HepG2 (cell line): ENCODE data around the gene GMEB1. TPM values are rescaled to one million over a fixed set of nuclear protein-coding genes. Genes with fewer than 3 reads are reported as not detected.
A peak's percentile ranks its signal among the peaks of the same experiment; 100 is the strongest.

Experiments used
- ARNTL ChIP-seq: sonication (generic); formaldehyde crosslinking; IDR thresholded peaks from 2 replicates; pipeline ENCODE4 v1.4.0; 2020; ENCODE audit warnings: mild to moderate bottlenecking, missing genetic modification reagents
- CHD4 ChIP-seq: fragments of 200-600 bp; sonication (generic); IDR thresholded peaks from 2 replicates; pipeline ENCODE4 v1.7.0; 2017; ENCODE audit warnings: mild to moderate bottlenecking, low read length, borderline replicate concordance
- FOXC1 ChIP-seq: sonication (generic); formaldehyde crosslinking; IDR thresholded peaks from 2 replicates; pipeline ENCODE4 v1.8.0; 2022; ENCODE audit warnings: mild to moderate bottlenecking, missing genetic modification reagents, borderline replicate concordance
- IRF2 ChIP-seq: IDR thresholded peaks from 2 replicates; pipeline ENCODE4 v1.6.1; 2018; ENCODE audit warnings: missing genetic modification reagents, missing compliant biosample characterization
- MXD4 ChIP-seq: IDR thresholded peaks from 2 replicates; pipeline ENCODE4 v1.6.1; 2016; ENCODE audit warnings: mild to moderate bottlenecking, missing biosample characterization, missing genetic modification reagents
- NFIB ChIP-seq: sonication (generic); formaldehyde crosslinking; IDR thresholded peaks from 2 replicates; pipeline ENCODE4 v1.9.0; 2021; ENCODE audit warnings: missing genetic modification reagents, mild to moderate bottlenecking, borderline replicate concordance
- NR0B2 ChIP-seq: sonication (generic); formaldehyde crosslinking; IDR thresholded peaks from 2 replicates; pipeline ENCODE4 v1.4.0; 2020; ENCODE audit warnings: mild to moderate bottlenecking, missing genetic modification reagents
- PPARG ChIP-seq: conservative IDR thresholded peaks from 2 replicates; pipeline ENCODE4 v1.6.1; 2016; ENCODE audit warnings: missing biosample characterization, missing genetic modification reagents
- ZNF20 ChIP-seq: sonication (generic); formaldehyde crosslinking; IDR thresholded peaks from 2 replicates; pipeline ENCODE4 v1.4.0; 2020; ENCODE audit warnings: mild to moderate bottlenecking, moderate library complexity, missing genetic modification reagents
- polyA plus RNA-seq, 8 experiments: library from polyadenylated mRNA; depleted of rRNA in 3 of 8; stranded (reverse) in 7 of 8; unstranded in 1 of 8; fragments of >200 nt; fragmentation: Illumina TruSeq in 4 of 8; extraction: Trizol in 4 of 8; gene quantifications; 2 replicates each; pipeline versions ENCODE4 v1.2.1 to v1.2.3, GENCODE V29; 2011 to 2016; ENCODE audit warnings: low read depth in 4 of 8, missing spikeins in 1 of 8, mixed read lengths in 1 of 8; ENCODE audit not compliant: insufficient read depth in 1 of 8
- total RNA-seq, 5 experiments: library from RNA; depleted of rRNA; stranded (reverse); fragments of >200 nt; fragmentation: Illumina TruSeq; extraction: Trizol; gene quantifications; 2 replicates each; pipeline ENCODE4 v1.2.3, GENCODE V29; 2016; ENCODE audit warnings: low read depth in 1 of 5
- TF ChIP-seq, protein P1 (sequence below): sonication (generic); formaldehyde crosslinking; IDR thresholded peaks from 2 replicates; pipeline ENCODE4 v1.9.0; 2021; ENCODE audit warnings: mild to moderate bottlenecking, missing genetic modification reagents
- TF ChIP-seq, protein P2 (sequence below): sonication (generic); formaldehyde crosslinking; IDR thresholded peaks from 2 replicates; pipeline ENCODE4 v1.9.0; 2021; ENCODE audit warnings: missing genetic modification reagents, mild to moderate bottlenecking, borderline replicate concordance
- TF ChIP-seq, protein P3 (sequence below): sonication (generic); formaldehyde crosslinking; IDR thresholded peaks from 2 replicates; pipeline ENCODE4 v1.5.1; 2020; ENCODE audit warnings: mild to moderate bottlenecking, missing genetic modification reagents, borderline replicate concordance
- TF ChIP-seq, protein P4 (sequence below): sonication (generic); formaldehyde crosslinking; IDR thresholded peaks from 2 replicates; pipeline ENCODE4 v1.5.0; 2020; ENCODE audit warnings: mild to moderate bottlenecking, low read depth, missing genetic modification reagents, borderline replicate concordance

The GMEB1 gene
- total and polyA plus RNA-seq, 2 of the 13 experiments (the other 11 are each of a cell fraction or from before 2014, with no cell fraction given), result 3.0 to 6.0 TPM

- TF ChIP-seq, protein P1, sequence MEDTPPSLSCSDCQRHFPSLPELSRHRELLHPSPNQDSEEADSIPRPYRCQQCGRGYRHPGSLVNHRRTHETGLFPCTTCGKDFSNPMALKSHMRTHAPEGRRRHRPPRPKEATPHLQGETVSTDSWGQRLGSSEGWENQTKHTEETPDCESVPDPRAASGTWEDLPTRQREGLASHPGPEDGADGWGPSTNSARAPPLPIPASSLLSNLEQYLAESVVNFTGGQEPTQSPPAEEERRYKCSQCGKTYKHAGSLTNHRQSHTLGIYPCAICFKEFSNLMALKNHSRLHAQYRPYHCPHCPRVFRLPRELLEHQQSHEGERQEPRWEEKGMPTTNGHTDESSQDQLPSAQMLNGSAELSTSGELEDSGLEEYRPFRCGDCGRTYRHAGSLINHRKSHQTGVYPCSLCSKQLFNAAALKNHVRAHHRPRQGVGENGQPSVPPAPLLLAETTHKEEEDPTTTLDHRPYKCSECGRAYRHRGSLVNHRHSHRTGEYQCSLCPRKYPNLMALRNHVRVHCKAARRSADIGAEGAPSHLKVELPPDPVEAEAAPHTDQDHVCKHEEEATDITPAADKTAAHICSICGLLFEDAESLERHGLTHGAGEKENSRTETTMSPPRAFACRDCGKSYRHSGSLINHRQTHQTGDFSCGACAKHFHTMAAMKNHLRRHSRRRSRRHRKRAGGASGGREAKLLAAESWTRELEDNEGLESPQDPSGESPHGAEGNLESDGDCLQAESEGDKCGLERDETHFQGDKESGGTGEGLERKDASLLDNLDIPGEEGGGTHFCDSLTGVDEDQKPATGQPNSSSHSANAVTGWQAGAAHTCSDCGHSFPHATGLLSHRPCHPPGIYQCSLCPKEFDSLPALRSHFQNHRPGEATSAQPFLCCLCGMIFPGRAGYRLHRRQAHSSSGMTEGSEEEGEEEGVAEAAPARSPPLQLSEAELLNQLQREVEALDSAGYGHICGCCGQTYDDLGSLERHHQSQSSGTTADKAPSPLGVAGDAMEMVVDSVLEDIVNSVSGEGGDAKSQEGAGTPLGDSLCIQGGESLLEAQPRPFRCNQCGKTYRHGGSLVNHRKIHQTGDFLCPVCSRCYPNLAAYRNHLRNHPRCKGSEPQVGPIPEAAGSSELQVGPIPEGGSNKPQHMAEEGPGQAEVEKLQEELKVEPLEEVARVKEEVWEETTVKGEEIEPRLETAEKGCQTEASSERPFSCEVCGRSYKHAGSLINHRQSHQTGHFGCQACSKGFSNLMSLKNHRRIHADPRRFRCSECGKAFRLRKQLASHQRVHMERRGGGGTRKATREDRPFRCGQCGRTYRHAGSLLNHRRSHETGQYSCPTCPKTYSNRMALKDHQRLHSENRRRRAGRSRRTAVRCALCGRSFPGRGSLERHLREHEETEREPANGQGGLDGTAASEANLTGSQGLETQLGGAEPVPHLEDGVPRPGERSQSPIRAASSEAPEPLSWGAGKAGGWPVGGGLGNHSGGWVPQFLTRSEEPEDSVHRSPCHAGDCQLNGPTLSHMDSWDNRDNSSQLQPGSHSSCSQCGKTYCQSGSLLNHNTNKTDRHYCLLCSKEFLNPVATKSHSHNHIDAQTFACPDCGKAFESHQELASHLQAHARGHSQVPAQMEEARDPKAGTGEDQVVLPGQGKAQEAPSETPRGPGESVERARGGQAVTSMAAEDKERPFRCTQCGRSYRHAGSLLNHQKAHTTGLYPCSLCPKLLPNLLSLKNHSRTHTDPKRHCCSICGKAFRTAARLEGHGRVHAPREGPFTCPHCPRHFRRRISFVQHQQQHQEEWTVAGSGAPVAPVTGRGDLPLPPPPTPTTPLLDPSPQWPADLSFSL (CRISPR knock-in tag), result 0 out of 2 replicates have a peak, but pooled peaks have one; percentile 22
- peak; percentile 92 for TF ChIP-seq MXD4 (CRISPR knock-in tag)
- TF ChIP-seq IRF2 (CRISPR knock-in tag), result peak; percentile 82; the same call in 1 of the 2 replicates
- TF ChIP-seq ARNTL (CRISPR knock-in tag), result peak; percentile 79; the same call in 1 of the 2 replicates
- TF ChIP-seq PPARG (CRISPR knock-in tag), result 0 out of 2 replicates have a peak, but pooled peaks have one; percentile 29
- TF ChIP-seq ZNF20 (CRISPR knock-in tag), result no peak
- peak; percentile 38; the same call in 1 of the 2 replicates for TF ChIP-seq FOXC1 (CRISPR knock-in tag)
- TF ChIP-seq, protein P2, sequence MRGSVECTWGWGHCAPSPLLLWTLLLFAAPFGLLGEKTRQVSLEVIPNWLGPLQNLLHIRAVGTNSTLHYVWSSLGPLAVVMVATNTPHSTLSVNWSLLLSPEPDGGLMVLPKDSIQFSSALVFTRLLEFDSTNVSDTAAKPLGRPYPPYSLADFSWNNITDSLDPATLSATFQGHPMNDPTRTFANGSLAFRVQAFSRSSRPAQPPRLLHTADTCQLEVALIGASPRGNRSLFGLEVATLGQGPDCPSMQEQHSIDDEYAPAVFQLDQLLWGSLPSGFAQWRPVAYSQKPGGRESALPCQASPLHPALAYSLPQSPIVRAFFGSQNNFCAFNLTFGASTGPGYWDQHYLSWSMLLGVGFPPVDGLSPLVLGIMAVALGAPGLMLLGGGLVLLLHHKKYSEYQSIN (CRISPR knock-in tag), result no peak; the same call in 1 of the 2 replicates
- TF ChIP-seq, protein P3, sequence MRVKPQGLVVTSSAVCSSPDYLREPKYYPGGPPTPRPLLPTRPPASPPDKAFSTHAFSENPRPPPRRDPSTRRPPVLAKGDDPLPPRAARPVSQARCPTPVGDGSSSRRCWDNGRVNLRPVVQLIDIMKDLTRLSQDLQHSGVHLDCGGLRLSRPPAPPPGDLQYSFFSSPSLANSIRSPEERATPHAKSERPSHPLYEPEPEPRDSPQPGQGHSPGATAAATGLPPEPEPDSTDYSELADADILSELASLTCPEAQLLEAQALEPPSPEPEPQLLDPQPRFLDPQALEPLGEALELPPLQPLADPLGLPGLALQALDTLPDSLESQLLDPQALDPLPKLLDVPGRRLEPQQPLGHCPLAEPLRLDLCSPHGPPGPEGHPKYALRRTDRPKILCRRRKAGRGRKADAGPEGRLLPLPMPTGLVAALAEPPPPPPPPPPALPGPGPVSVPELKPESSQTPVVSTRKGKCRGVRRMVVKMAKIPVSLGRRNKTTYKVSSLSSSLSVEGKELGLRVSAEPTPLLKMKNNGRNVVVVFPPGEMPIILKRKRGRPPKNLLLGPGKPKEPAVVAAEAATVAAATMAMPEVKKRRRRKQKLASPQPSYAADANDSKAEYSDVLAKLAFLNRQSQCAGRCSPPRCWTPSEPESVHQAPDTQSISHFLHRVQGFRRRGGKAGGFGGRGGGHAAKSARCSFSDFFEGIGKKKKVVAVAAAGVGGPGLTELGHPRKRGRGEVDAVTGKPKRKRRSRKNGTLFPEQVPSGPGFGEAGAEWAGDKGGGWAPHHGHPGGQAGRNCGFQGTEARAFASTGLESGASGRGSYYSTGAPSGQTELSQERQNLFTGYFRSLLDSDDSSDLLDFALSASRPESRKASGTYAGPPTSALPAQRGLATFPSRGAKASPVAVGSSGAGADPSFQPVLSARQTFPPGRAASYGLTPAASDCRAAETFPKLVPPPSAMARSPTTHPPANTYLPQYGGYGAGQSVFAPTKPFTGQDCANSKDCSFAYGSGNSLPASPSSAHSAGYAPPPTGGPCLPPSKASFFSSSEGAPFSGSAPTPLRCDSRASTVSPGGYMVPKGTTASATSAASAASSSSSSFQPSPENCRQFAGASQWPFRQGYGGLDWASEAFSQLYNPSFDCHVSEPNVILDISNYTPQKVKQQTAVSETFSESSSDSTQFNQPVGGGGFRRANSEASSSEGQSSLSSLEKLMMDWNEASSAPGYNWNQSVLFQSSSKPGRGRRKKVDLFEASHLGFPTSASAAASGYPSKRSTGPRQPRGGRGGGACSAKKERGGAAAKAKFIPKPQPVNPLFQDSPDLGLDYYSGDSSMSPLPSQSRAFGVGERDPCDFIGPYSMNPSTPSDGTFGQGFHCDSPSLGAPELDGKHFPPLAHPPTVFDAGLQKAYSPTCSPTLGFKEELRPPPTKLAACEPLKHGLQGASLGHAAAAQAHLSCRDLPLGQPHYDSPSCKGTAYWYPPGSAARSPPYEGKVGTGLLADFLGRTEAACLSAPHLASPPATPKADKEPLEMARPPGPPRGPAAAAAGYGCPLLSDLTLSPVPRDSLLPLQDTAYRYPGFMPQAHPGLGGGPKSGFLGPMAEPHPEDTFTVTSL (CRISPR knock-in tag), result peak; percentile 29; the same call in 1 of the 2 replicates
- no peak for TF ChIP-seq NFIB (CRISPR knock-in tag)
- TF ChIP-seq, protein P4, sequence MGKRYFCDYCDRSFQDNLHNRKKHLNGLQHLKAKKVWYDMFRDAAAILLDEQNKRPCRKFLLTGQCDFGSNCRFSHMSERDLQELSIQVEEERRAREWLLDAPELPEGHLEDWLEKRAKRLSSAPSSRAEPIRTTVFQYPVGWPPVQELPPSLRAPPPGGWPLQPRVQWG (CRISPR knock-in tag), result no peak
- TF ChIP-seq NR0B2 (CRISPR knock-in tag), result no peak; the same call in 1 of the 2 replicates
- TF ChIP-seq CHD4, result no peak
Measured at GRCh38 chr1:28736450-28737306, 68.1 kb downstream of the GMEB1 start, which contains the start of gene YTHDF2 (continued).
